ENCODE data around the gene KAZN. TPM values are rescaled to one million over a fixed set of nuclear protein-coding genes. Genes with fewer than 3 reads are reported as not detected.
A peak's percentile ranks its signal among the peaks of the same experiment; 100 is the strongest.

KAZN gene
- total and polyA plus RNA-seq, 4 donors = 7.6 to 18.8 (median 11.2) TPM

GRCh38 chr1:14745001-14745720 is 146.7 kb downstream of the KAZN start:
- Histone ChIP-seq H3K27me3 (ENCODE audit: control insufficient read depth in 3 of 3, insufficient read depth in 3 of 3, low read length in 2 of 3) (no peaks in the 10 kb centered on the region), H3K9me3 (ENCODE audit: control insufficient read depth in 4 of 4, insufficient read depth in 3 of 4, low read length in 3 of 4) (no peaks in the 10 kb centered on the region), H3K36me3 (ENCODE audit: control insufficient read depth in 4 of 4, insufficient read depth in 4 of 4, low read length in 4 of 4) (no peaks in the 10 kb centered on the region), H3K4me1 (ENCODE audit: control insufficient read depth in 5 of 5, insufficient read depth in 5 of 5, low read length in 5 of 5) (peaks cover 0 to 26% (median 4%) of the 10 kb centered on the region in 5 donors), H3K9ac (ENCODE audit: insufficient read depth in 1 of 2, low read length in 2 of 2) (no peak overlapping the region), H3K4me3 (no peak overlapping the region), H3K27ac (ENCODE audit: low read depth in 1 of 2, low read length in 1 of 2) (no peak overlapping the region)
- TF ChIP-seq CTCF (IDR thresholded peaks at IDR 0.05; ENCODE audit: control extremely low read depth, extremely low read depth) = no peak
- DNase-seq (no peak), ATAC-seq (ENCODE audit: insufficient read depth, low FRiP score) (no peak)
- WGBS, 2 donors = 85 to 86% methylated on average over 9 of the region's 9 CpGs

DNA sequence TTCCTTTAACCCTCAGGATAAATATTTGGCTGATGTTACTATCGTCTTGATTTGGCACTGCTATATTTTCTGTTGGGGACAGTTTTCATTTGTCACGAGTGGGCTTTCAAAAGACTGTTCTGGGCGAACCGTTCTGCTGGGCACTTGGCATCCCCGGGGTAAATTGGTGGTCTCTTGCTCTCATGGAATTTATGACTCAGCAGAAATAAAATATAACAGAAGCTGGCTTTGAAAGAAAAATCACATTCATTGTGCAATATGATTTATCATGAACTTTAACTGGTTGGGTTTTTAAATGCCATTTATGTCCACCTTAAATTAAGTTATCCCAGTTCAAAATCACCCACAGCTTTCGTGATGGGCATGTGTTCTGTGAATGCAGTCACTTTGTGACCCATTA is 147.3 kb downstream of the KAZN start:
- WGBS, 2 donors = 61 to 78% methylated on average over 6 of the region's 6 CpGs
- no peak overlapping the region for H3K27ac ChIP-seq (ENCODE audit: low read depth in 1 of 2, low read length in 1 of 2)

GRCh38 chr1:14746393-14746792 is 147.9 kb downstream of the KAZN start:
- Histone ChIP-seq H3K4me3 (no peak overlapping the region), H3K9ac (ENCODE audit: insufficient read depth in 1 of 2, low read length in 2 of 2) (no peak overlapping the region), H3K9me3 (ENCODE audit: control insufficient read depth in 4 of 4, insufficient read depth in 3 of 4, low read length in 3 of 4) (no peaks in the 10 kb centered on the region), H3K27ac (ENCODE audit: low read depth in 1 of 2, low read length in 1 of 2) (no peak overlapping the region), H3K27me3 (ENCODE audit: control insufficient read depth in 3 of 3, insufficient read depth in 3 of 3, low read length in 2 of 3) (no peaks in the 10 kb centered on the region), H3K36me3 (ENCODE audit: control insufficient read depth in 4 of 4, insufficient read depth in 4 of 4, low read length in 4 of 4) (no peaks in the 10 kb centered on the region), H3K4me1 (ENCODE audit: control insufficient read depth in 5 of 5, insufficient read depth in 5 of 5, low read length in 5 of 5) (peaks cover 0 to 18% (median 4%) of the 10 kb centered on the region in 5 donors)
- 70 to 83% methylated on average over 4 of the region's 4 CpGs for WGBS, 2 donors
- DNase-seq (no peak), ATAC-seq (ENCODE audit: insufficient read depth, low FRiP score) (no peak)
- TF ChIP-seq CTCF (IDR thresholded peaks at IDR 0.05; ENCODE audit: control extremely low read depth, extremely low read depth) = no peak

More for the DNA sequence above, 147.3 kb downstream of the KAZN start:
- H3K4me3 ChIP-seq = no peak overlapping the region
- no peaks in the 10 kb centered on the region for H3K9me3 ChIP-seq (ENCODE audit: control insufficient read depth in 4 of 4, insufficient read depth in 3 of 4, low read length in 3 of 4)
- no peaks in the 10 kb centered on the region for H3K27me3 ChIP-seq (ENCODE audit: control insufficient read depth in 3 of 3, insufficient read depth in 3 of 3, low read length in 2 of 3)
- DNase-seq = peak in 1 of 3 donors; percentile 52
- no peak for TF ChIP-seq CTCF (IDR thresholded peaks at IDR 0.05; ENCODE audit: control extremely low read depth, extremely low read depth)
- peaks cover 0 to 23% (median 4%) of the 10 kb centered on the region in 5 donors for H3K4me1 ChIP-seq (ENCODE audit: control insufficient read depth in 5 of 5, insufficient read depth in 5 of 5, low read length in 5 of 5)
- no peak for ATAC-seq (ENCODE audit: insufficient read depth, low FRiP score)
- no peaks in the 10 kb centered on the region for H3K36me3 ChIP-seq (ENCODE audit: control insufficient read depth in 4 of 4, insufficient read depth in 4 of 4, low read length in 4 of 4)
- no peak overlapping the region for H3K9ac ChIP-seq (ENCODE audit: insufficient read depth in 1 of 2, low read length in 2 of 2)

All from lung (tissue), 12 donors.